GM19468 (cell line): ENCODE results near the gene SHANK1.
"Not testable (repeated sequence)": the region's sequence is repeated elsewhere in the genome, so short reads cannot be mapped to it uniquely, and the experiment has no call there.

ENCODE experiments used
- ATAC-seq: cut with Tn5 transposase; IDR thresholded peaks from one replicate; pipeline ENCODE4 v1.9.1; 2021; ENCODE audit warnings: mild to moderate bottlenecking, moderate library complexity, moderate number of reproducible peaks; ENCODE audit not compliant: unreplicated experiment; ENCODE audit errors: extremely low read depth

The SHANK1 gene

GRCh38 chr19:50719566-50719965 is at the start of gene SHANK1:
Gene SHANK1, minus strand, starts transcription at chr19:50719802. Its CDS starts 2,883 bp downstream, at chr19:50716919.
- ATAC-seq, result no peak

- ATAC-seq, result no peak
Measured at GRCh38 chr19:50768277-50768676, 48.7 kb upstream of the SHANK1 start.

GRCh38 chr19:50767263-50767662 is 47.7 kb upstream of the SHANK1 start:
- ATAC-seq, result not testable (repeated sequence)

DNA sequence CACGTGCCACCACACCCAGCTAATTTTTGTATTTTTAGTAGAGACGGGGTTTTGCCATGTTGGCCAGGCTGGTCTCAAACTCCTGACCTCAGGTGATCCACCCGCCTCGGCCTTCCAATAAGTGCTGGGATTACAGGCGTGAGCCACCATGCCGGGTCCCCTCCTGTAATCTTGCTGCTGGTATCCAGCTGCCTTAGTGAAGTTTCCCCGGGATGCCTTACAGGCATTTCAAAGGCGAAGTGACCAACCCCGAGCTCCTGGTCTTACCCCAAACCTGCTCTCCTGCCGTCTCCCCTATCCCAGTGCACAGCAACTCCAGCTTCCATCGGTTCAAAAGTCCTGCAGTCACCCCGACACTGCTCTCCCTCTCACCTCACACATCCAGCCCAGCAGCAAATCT is 47.1 kb upstream of the SHANK1 start:
- not testable (repeated sequence) for ATAC-seq

DNA sequence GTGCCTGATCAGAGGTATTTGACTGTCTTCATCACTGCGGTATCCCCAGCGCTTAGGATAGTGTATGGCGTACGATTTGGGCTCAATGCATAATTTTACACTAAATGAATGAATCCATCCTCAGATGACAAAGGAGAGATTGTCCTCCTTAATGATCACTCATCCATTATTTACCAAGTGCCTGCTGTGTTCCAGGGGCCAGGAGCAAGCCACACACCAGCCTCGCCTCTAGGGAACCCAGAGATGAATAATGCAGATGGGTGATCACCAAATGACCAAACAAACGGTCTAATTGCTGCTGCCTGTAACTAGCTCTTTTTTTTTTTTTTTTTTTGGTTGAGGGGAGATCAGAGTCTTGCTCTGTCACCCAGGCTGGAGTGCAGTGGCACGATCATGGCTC is 44.8 kb upstream of the SHANK1 start:
- no peak for ATAC-seq

DNA sequence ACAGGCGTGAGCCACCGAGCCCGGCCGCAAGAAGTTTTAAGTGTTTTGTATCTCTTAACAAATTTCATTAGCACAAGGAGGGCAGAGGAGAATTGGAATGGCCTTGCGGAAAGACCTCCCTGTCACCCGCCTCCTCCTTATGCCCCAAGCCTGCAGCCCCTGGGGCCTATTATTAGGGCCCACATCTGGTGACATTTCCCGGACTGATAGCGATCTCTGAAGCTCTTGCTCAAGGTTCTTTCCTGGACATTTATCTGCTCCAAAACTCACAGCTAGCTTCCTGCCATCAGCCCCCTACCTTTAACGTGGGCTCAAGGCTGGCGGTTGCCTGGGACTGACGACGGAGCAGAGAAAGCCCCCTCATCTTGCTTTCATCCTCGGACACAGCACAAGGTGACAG is 43.9 kb upstream of the SHANK1 start:
- ATAC-seq, result not testable (repeated sequence)

DNA sequence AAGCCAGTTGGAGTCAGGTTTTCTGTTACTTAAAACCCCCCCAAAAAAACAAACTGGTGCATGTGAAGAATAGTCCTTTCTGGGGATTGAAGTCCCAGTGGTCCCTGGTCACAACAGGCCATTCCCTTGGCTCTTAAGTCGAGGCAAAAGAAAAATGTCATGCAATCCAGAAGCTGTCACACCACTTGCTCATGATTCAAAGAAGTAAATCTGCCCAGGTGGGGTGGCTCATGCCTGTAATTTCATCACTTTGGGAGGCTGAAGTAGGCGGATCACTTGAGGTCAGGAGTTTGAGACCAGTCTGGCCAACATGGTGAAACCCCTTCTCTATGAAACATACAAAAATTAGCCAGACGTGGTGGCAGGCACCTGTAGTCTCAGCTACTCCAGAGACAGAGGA is 41.9 kb upstream of the SHANK1 start:
- ATAC-seq, result not testable (repeated sequence)

DNA sequence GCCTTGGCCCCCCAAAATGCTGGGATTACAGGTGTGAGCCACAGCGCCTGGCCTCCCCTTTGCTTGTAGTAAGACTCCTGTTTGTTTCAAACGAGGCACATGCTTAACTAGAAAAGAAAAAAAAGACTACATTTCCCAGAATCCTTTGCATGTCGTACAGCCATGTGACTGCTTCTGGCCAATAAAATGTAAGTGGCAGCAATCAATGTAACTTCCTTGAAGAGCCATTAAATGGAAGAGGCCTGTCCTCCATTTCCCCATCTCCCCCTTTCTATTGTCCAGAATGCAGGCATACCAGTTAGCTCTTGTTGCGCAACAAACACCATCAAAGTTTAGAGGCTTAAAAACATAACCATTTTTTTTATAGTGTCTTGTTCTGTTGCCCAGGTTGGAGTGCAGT is 40.3 kb upstream of the SHANK1 start:
- ATAC-seq, result no peak

GRCh38 chr19:50759076-50759475 is 39.5 kb upstream of the SHANK1 start:
- ATAC-seq, result not testable (repeated sequence)

DNA sequence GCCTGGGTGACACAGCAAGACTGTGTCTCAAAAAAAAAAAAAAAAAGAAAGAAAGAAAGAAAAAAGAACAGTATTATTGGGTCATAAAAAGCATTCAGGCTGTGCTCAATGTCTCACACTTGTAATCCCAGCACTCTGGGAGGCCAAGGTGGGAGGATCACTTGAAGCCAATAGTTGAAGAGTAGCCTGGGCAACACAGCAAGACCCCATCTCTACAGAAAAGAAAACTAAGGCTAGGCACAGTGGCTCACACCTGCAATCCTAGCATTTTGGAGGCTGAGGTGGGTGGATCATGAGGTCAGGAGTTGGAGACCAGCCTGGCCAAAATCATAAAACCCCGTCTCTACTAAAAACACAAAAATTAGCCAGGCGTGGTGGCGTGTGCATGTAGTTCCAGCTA is 38.0 kb upstream of the SHANK1 start:
- ATAC-seq, result not testable (repeated sequence)

DNA sequence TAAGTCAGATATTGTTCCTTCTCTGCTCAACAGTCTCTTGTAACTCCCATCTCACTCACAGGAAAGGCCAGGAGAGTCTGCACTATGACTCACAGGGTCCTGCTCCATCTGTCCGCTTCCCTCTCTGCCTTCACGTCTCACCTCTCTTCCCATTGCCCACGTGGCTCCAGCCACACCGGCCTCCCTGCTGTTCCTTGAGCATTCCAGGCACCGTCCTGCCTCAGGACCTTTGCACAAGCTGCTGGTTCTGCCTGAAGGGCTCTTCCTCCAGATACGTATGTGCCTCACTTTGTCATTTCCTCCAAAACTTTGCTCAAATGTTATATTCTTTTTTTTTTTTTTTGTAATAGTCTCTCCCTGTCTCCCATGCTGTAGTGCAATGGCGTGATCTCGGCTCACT is 36.6 kb upstream of the SHANK1 start:
- not testable (repeated sequence) for ATAC-seq

DNA sequence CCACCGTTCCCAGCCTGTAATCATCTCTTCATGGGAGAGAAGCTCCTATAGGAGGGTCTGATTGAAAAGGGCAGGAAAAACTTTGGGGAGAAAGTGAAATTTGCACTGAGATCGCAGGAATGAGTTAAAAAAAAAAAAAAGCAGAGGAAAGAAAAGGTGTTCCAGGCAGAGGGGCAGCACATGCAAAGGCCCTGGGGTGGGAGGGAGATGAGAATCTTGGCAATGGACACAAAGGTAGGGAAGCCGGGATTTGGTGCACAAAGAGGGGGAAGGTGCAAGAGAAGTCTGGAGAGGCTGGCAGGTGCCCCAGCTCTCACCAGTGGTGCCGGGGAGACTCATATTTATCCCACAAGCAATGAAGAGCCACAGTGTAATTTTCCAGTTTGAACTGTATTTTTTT is 34.3 kb upstream of the SHANK1 start:
- ATAC-seq, result no peak

DNA sequence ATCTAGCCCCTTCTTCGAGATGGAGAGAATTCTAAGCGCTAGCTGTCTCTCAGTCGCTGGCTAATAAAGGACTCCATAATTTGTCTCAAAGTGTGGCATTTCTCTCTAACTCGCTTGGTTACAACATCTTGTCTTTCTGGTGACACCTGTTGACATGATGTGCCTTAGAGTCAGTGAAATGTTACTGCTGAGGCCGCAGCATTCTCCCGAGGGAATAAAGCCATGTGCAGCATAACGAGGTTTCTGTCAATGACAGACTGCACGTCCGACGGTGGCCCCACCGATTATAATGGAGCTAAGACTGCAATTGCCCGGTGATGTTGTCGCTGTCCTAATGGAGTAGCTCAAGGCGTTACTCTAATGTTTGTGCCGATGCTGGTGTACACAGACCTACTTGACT is 30.4 kb upstream of the SHANK1 start:
- ATAC-seq, result no peak

- no peak for ATAC-seq
Measured at GRCh38 chr19:50749490-50749889, 29.9 kb upstream of the SHANK1 start.

- not testable (repeated sequence) for ATAC-seq
Measured at GRCh38 chr19:50747141-50747540, 27.5 kb upstream of the SHANK1 start.

DNA sequence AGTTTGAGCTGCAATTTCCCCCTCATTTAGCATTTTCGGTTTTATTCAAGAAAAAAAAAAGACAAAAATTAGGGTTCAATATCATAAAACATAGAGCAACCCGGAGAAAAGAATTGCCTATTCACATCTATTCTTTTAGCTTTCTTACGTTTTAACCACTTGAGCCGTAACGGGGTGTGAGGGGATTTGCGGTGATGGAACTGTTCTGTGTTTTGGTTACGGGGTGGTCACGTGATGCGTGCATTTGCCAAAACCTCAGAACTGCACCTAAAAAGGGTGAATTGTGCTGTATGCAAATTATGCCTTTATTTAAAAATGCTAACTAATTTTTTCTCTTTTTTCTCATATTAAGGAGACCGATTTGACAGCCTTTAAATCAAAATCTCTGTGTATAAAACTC is 25.6 kb upstream of the SHANK1 start:
- no peak for ATAC-seq

GRCh38 chr19:50743537-50743936 is 23.9 kb upstream of the SHANK1 start:
- ATAC-seq, result no peak

- ATAC-seq, result no peak
Measured at GRCh38 chr19:50741179-50741933, 21.8 kb upstream of the SHANK1 start.

DNA sequence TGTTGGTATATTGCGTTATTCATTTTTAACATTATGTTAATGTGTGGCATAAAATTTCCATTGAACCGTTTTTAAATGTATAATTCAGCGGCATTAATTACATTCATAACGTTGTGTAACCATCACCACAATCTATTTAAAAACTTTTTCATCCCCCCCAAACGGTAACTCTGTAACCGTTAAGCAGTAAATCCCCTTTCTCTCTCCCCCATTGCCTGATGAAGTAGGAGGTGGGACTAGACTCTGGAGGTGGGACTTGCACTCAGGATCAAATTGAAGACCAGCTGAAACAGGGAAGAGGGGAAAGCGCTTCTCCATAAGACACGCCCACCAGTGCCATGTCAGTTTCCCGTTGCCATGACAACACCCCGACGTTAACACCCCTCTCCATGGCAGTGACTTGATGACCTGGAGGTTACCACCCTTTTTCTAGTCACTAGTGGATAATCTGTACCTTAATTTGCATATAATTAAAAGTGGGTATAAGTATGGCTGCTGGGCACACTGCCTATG is 20.4 kb upstream of the SHANK1 start:
- ATAC-seq, result no peak

DNA sequence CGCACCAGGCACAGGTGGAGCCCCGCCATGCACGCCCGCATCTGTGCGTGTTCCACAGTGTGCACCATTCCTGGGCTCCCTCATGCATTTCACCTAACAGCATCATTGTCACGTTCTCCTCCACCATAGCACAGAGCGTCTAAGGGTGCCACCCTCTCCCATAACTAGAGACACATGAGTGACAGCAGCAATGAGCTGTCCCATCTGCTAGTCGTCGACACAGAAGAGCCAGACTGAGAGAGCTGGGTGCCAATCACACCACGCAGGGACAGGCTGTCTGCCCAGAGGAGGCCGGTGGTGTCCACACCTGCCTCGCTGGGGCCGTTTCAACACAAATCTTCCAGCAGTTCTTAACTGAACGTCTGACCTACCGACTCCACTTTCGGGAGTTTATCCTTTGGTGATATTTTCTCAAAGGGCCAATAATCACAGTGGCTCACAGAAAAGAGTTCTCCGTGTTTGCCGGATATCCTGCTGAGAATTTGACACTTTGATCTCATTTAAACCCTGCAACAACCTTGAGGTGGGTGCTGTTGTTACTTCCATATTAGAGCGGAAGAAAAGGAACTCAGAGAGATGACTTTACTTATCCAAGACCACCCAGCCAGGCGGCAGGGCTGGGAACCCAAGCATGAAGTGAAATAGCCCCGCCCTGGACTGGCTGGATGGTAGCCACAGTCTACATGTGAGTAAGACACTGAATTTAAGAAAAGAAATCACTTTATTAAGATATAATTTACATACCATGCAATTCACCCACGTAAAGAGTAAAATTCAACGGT is 19.7 kb upstream of the SHANK1 start:
- no peak for ATAC-seq

DNA sequence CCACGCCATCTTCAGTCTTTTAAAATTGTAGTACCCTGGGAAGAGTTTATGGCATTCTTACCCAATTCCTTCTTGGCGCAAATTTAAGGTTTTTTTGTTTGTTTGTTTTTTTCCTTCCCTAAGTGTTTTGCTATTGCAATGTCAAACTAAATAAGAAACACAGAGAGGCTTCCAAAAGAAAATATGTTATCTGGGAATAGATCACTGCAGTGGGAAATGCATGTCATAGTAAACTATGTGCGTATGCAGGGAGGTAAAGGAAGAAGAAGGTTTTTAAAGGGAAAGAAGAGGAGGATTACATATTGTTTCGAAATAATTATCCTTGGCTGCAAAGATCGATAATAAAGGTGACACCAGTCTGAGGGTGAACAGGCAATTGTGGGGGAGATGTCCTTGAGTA is 16.7 kb upstream of the SHANK1 start:
- no peak for ATAC-seq
